GM23338 (cell line): Measurements from ENCODE around the gene LENEP. TPM values are rescaled to one million over a fixed set of nuclear protein-coding genes. Genes with fewer than 3 reads are reported as not detected.

Experiments
- ATAC-seq: fragments of 200-7000 bp; cut with Tn5 transposase; 3 replicates; pipeline ENCODE4 v1.9.1; 2020
- DNase-seq: peaks from one replicate; pipeline ENCODE4 v3.0.0-alpha.2; 2015; ENCODE audit warnings: low spot score
- H2AFZ ChIP-seq: fragments of 200-600 bp; sonication (generic); 2 replicates; pipeline ENCODE4 v1.8.0; 2016; ENCODE audit warnings: antibody characterized with exemption, mild to moderate bottlenecking, moderate library complexity
- H3F3A ChIP-seq: fragments of 200-600 bp; sonication (generic); replicated peaks from 2 replicates; pipeline ENCODE4 v1.8.0; 2017; ENCODE audit warnings: antibody characterized with exemption, mixed run types, low read depth
- H3K27ac ChIP-seq: fragments of 200-600 bp; sonication (generic); 2 replicates; pipeline ENCODE4 v1.6.1; 2016; ENCODE audit warnings: low read depth
- H3K27me3 ChIP-seq: fragments of 200-600 bp; sonication (generic); 2 replicates; pipeline ENCODE4 v1.8.0; 2016; ENCODE audit warnings: mild to moderate bottlenecking, mixed run types, moderate library complexity; ENCODE audit not compliant: insufficient read depth
- H3K36me3 ChIP-seq: fragments of 200-600 bp; sonication (generic); 2 replicates; pipeline ENCODE4 v1.8.0; 2016; ENCODE audit warnings: mild to moderate bottlenecking; ENCODE audit not compliant: insufficient read depth
- H3K4me1 ChIP-seq: fragments of 200-600 bp; sonication (generic); 2 replicates; pipeline ENCODE4 v1.8.0; 2016; ENCODE audit warnings: mild to moderate bottlenecking, moderate library complexity; ENCODE audit not compliant: insufficient read depth
- H3K4me2 ChIP-seq: fragments of 200-600 bp; sonication (generic); 2 replicates; pipeline ENCODE4 v1.7.1; 2017; ENCODE audit warnings: mixed run types
- H3K4me3 ChIP-seq: fragments of 200-600 bp; sonication (generic); 2 replicates; pipeline ENCODE4 v1.6.1; 2016; ENCODE audit warnings: mixed run types
- H3K79me2 ChIP-seq: fragments of 200-600 bp; sonication (generic); replicated peaks from 2 replicates; pipeline ENCODE4 v1.8.0; 2017; ENCODE audit warnings: mild to moderate bottlenecking; ENCODE audit not compliant: insufficient read depth
- H3K9me2 ChIP-seq: fragments of 200-600 bp; sonication (generic); 2 replicates; pipeline ENCODE4 v1.8.0; 2017; ENCODE audit not compliant: insufficient read depth
- H4K20me1 ChIP-seq: fragments of 200-600 bp; sonication (generic); replicated peaks from 2 replicates; pipeline ENCODE4 v1.8.0; 2017; ENCODE audit warnings: mild to moderate bottlenecking; ENCODE audit not compliant: insufficient read depth
- H3K27ac Mint-ChIP-seq: 2 replicates; pipeline ENCODE4 v1.8.0; 2020; ENCODE audit warnings: inconsistent platforms, mild to moderate bottlenecking, moderate library complexity, mixed read lengths
- H3K27me3 Mint-ChIP-seq: 3 replicates; pipeline ENCODE4 v1.8.0; 2022; ENCODE audit warnings: low read depth, mild to moderate bottlenecking, moderate library complexity, mixed read lengths, inconsistent platforms; ENCODE audit not compliant: insufficient read depth, poor library complexity
- H3K36me3 Mint-ChIP-seq: 3 replicates; pipeline ENCODE4 v1.8.0; 2021; ENCODE audit warnings: low read depth, mild to moderate bottlenecking, inconsistent platforms, moderate library complexity, mixed read lengths
- H3K4me1 Mint-ChIP-seq: 3 replicates; pipeline ENCODE4 v1.8.0; 2020; ENCODE audit warnings: mild to moderate bottlenecking, inconsistent platforms, mixed read lengths
- H3K4me3 Mint-ChIP-seq: 3 replicates; pipeline ENCODE4 v1.8.0; 2021; ENCODE audit warnings: moderate library complexity, mild to moderate bottlenecking, inconsistent platforms, mixed read lengths
- H3K9me3 Mint-ChIP-seq: 3 replicates; pipeline ENCODE4 v1.8.0; 2020; ENCODE audit warnings: moderate library complexity, mild to moderate bottlenecking, inconsistent platforms, mixed read lengths
- CREB1 ChIP-seq: fragments of 250-450 bp; sonication (Bioruptor Pico); IDR thresholded peaks from 2 replicates; pipeline ENCODE4 v1.5.0; 2020; ENCODE audit warnings: low read depth, mild to moderate bottlenecking, moderate library complexity
- EZH2 ChIP-seq: fragments of 200-600 bp; sonication (generic); IDR thresholded peaks from one replicate; pipeline ENCODE4 v1.8.0; 2017; ENCODE audit warnings: antibody characterized with exemption, mild to moderate bottlenecking, low read depth; ENCODE audit not compliant: unreplicated experiment
- JUNB ChIP-seq: IDR thresholded peaks from one replicate; pipeline ENCODE4 v1.6.1; 2016; ENCODE audit warnings: antibody characterized with exemption; ENCODE audit not compliant: unreplicated experiment
- POLR2AphosphoS5 ChIP-seq: IDR thresholded peaks from 2 replicates; pipeline ENCODE4 v1.6.1; 2016; ENCODE audit warnings: antibody characterized with exemption, low read depth
- STAT1 ChIP-seq: IDR thresholded peaks from one replicate; pipeline ENCODE4 v1.6.1; 2016; ENCODE audit warnings: antibody characterized with exemption; ENCODE audit not compliant: unreplicated experiment
- ZNF114 ChIP-seq: fragments of 250-450 bp; sonication (Bioruptor Pico); IDR thresholded peaks from 2 replicates; pipeline ENCODE4 v1.5.0; 2020; ENCODE audit warnings: mild to moderate bottlenecking, moderate library complexity
- ZNF331 ChIP-seq: fragments of 250-450 bp; sonication (Bioruptor Pico); IDR thresholded peaks from 2 replicates; pipeline ENCODE4 v1.5.0; 2020; ENCODE audit warnings: low read depth, mild to moderate bottlenecking, moderate library complexity
- polyA plus RNA-seq: library from polyadenylated mRNA; unstranded; fragments of >200 nt; fragmentation: Nextera tagmentation; extraction: Ambion mirVana; gene quantifications from 2 replicates; pipeline ENCODE4 v1.2.1, GENCODE V29; 2016
- total RNA-seq: library from RNA; depleted of rRNA; stranded (reverse); fragments of >200 nt; shearing (Covaris generic); gene quantifications from 2 replicates; pipeline ENCODE4 v1.2.3, GENCODE V29; 2014
- TF ChIP-seq, protein P1 (sequence below), 2 experiments: fragments of 200-600 bp in 1 of 2; sonication (generic) in 1 of 2; conservative IDR thresholded peaks; 2 replicates each; pipeline versions ENCODE4 v1.5.1 to v1.6.1; 2016 to 2017; ENCODE audit warnings: antibody characterized with exemption in 2 of 2, low read depth in 2 of 2, mild to moderate bottlenecking in 2 of 2, moderate library complexity in 1 of 2
- TF ChIP-seq, protein P2 (sequence below): IDR thresholded peaks from one replicate; pipeline ENCODE4 v1.6.1; 2018; ENCODE audit warnings: antibody characterized with exemption; ENCODE audit not compliant: unreplicated experiment
- TF ChIP-seq, protein P3 (sequence below): IDR thresholded peaks from 2 replicates; pipeline ENCODE4 v1.6.1; 2016; ENCODE audit warnings: antibody characterized with exemption
- TF ChIP-seq, protein P4 (sequence below): fragments of 250-450 bp; sonication (Bioruptor Pico); IDR thresholded peaks from 2 replicates; pipeline ENCODE4 v1.5.0; 2020; ENCODE audit warnings: mild to moderate bottlenecking, moderate library complexity

LENEP gene
- total and polyA plus RNA-seq, 2 experiments from 2014 or later: 1.6 TPM; not detected in 1

DNA sequence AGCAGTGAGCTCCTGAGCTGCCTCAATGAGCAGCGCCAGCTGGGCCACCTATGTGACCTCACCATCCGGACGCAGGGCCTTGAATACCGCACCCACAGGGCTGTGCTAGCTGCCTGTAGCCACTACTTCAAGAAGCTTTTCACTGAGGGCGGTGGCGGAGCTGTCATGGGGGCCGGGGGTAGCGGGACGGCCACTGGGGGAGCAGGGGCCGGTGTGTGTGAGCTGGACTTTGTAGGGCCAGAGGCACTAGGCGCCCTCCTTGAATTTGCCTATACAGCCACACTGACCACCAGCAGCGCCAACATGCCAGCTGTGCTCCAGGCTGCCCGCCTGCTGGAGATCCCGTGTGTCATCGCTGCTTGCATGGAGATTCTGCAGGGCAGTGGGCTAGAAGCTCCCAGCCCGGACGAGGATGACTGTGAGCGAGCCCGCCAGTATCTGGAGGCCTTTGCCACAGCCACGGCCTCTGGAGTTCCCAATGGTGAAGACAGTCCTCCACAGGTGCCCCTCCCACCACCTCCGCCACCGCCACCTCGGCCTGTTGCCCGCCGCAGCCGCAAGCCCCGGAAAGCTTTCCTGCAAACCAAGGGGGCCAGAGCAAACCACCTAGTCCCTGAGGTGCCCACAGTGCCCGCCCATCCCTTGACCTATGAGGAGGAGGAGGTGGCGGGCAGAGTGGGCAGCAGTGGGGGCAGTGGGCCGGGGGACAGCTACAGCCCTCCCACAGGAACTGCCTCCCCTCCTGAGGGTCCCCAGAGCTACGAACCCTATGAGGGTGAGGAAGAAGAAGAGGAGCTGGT lies 21.5 kb downstream of the LENEP start:
- Mint-ChIP-seq H3K4me3 (no peak overlapping the region), H3K27me3 (peaks cover 24% of the 10 kb centered on the region), H3K27ac (no peak overlapping the region), H3K9me3 (no peaks in the 10 kb centered on the region), H3K36me3 (peaks cover 34% of the 10 kb centered on the region), H3K4me1 (peaks cover 61% of the 10 kb centered on the region)
- no peak overlapping the region for H3K4me2 ChIP-seq
- H2AFZ ChIP-seq: no peak overlapping the region
- DNase-seq: no peak
- no peak overlapping the region for H3K27ac ChIP-seq
- peaks cover 6% of the 10 kb centered on the region for H4K20me1 ChIP-seq
- peaks cover 41% of the 10 kb centered on the region for H3K4me1 ChIP-seq
- peaks cover 9% of the 10 kb centered on the region for H3K79me2 ChIP-seq
- H3K36me3 ChIP-seq: no peaks in the 10 kb centered on the region
- no peaks in the 10 kb centered on the region for H3K27me3 ChIP-seq
- ATAC-seq: no peak
- no peak overlapping the region for H3K4me3 ChIP-seq
- 0 out of 2 replicates have a peak, but pooled peaks cover 3% of the 10 kb centered on the region for H3F3A ChIP-seq
- TF ChIP-seq, protein P1, sequence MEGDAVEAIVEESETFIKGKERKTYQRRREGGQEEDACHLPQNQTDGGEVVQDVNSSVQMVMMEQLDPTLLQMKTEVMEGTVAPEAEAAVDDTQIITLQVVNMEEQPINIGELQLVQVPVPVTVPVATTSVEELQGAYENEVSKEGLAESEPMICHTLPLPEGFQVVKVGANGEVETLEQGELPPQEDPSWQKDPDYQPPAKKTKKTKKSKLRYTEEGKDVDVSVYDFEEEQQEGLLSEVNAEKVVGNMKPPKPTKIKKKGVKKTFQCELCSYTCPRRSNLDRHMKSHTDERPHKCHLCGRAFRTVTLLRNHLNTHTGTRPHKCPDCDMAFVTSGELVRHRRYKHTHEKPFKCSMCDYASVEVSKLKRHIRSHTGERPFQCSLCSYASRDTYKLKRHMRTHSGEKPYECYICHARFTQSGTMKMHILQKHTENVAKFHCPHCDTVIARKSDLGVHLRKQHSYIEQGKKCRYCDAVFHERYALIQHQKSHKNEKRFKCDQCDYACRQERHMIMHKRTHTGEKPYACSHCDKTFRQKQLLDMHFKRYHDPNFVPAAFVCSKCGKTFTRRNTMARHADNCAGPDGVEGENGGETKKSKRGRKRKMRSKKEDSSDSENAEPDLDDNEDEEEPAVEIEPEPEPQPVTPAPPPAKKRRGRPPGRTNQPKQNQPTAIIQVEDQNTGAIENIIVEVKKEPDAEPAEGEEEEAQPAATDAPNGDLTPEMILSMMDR (conservative IDR thresholded peaks at IDR 0.05; ENCODE audit: low read depth in 2 of 2): no peak
- no peak for TF ChIP-seq POLR2AphosphoS5
- no peak for TF ChIP-seq CREB1 (CRISPR knock-in tag)
- TF ChIP-seq, protein P2, sequence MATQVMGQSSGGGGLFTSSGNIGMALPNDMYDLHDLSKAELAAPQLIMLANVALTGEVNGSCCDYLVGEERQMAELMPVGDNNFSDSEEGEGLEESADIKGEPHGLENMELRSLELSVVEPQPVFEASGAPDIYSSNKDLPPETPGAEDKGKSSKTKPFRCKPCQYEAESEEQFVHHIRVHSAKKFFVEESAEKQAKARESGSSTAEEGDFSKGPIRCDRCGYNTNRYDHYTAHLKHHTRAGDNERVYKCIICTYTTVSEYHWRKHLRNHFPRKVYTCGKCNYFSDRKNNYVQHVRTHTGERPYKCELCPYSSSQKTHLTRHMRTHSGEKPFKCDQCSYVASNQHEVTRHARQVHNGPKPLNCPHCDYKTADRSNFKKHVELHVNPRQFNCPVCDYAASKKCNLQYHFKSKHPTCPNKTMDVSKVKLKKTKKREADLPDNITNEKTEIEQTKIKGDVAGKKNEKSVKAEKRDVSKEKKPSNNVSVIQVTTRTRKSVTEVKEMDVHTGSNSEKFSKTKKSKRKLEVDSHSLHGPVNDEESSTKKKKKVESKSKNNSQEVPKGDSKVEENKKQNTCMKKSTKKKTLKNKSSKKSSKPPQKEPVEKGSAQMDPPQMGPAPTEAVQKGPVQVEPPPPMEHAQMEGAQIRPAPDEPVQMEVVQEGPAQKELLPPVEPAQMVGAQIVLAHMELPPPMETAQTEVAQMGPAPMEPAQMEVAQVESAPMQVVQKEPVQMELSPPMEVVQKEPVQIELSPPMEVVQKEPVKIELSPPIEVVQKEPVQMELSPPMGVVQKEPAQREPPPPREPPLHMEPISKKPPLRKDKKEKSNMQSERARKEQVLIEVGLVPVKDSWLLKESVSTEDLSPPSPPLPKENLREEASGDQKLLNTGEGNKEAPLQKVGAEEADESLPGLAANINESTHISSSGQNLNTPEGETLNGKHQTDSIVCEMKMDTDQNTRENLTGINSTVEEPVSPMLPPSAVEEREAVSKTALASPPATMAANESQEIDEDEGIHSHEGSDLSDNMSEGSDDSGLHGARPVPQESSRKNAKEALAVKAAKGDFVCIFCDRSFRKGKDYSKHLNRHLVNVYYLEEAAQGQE: no peak
- TF ChIP-seq, protein P3, sequence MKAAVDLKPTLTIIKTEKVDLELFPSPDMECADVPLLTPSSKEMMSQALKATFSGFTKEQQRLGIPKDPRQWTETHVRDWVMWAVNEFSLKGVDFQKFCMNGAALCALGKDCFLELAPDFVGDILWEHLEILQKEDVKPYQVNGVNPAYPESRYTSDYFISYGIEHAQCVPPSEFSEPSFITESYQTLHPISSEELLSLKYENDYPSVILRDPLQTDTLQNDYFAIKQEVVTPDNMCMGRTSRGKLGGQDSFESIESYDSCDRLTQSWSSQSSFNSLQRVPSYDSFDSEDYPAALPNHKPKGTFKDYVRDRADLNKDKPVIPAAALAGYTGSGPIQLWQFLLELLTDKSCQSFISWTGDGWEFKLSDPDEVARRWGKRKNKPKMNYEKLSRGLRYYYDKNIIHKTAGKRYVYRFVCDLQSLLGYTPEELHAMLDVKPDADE: no peak
- TF ChIP-seq, protein P4, sequence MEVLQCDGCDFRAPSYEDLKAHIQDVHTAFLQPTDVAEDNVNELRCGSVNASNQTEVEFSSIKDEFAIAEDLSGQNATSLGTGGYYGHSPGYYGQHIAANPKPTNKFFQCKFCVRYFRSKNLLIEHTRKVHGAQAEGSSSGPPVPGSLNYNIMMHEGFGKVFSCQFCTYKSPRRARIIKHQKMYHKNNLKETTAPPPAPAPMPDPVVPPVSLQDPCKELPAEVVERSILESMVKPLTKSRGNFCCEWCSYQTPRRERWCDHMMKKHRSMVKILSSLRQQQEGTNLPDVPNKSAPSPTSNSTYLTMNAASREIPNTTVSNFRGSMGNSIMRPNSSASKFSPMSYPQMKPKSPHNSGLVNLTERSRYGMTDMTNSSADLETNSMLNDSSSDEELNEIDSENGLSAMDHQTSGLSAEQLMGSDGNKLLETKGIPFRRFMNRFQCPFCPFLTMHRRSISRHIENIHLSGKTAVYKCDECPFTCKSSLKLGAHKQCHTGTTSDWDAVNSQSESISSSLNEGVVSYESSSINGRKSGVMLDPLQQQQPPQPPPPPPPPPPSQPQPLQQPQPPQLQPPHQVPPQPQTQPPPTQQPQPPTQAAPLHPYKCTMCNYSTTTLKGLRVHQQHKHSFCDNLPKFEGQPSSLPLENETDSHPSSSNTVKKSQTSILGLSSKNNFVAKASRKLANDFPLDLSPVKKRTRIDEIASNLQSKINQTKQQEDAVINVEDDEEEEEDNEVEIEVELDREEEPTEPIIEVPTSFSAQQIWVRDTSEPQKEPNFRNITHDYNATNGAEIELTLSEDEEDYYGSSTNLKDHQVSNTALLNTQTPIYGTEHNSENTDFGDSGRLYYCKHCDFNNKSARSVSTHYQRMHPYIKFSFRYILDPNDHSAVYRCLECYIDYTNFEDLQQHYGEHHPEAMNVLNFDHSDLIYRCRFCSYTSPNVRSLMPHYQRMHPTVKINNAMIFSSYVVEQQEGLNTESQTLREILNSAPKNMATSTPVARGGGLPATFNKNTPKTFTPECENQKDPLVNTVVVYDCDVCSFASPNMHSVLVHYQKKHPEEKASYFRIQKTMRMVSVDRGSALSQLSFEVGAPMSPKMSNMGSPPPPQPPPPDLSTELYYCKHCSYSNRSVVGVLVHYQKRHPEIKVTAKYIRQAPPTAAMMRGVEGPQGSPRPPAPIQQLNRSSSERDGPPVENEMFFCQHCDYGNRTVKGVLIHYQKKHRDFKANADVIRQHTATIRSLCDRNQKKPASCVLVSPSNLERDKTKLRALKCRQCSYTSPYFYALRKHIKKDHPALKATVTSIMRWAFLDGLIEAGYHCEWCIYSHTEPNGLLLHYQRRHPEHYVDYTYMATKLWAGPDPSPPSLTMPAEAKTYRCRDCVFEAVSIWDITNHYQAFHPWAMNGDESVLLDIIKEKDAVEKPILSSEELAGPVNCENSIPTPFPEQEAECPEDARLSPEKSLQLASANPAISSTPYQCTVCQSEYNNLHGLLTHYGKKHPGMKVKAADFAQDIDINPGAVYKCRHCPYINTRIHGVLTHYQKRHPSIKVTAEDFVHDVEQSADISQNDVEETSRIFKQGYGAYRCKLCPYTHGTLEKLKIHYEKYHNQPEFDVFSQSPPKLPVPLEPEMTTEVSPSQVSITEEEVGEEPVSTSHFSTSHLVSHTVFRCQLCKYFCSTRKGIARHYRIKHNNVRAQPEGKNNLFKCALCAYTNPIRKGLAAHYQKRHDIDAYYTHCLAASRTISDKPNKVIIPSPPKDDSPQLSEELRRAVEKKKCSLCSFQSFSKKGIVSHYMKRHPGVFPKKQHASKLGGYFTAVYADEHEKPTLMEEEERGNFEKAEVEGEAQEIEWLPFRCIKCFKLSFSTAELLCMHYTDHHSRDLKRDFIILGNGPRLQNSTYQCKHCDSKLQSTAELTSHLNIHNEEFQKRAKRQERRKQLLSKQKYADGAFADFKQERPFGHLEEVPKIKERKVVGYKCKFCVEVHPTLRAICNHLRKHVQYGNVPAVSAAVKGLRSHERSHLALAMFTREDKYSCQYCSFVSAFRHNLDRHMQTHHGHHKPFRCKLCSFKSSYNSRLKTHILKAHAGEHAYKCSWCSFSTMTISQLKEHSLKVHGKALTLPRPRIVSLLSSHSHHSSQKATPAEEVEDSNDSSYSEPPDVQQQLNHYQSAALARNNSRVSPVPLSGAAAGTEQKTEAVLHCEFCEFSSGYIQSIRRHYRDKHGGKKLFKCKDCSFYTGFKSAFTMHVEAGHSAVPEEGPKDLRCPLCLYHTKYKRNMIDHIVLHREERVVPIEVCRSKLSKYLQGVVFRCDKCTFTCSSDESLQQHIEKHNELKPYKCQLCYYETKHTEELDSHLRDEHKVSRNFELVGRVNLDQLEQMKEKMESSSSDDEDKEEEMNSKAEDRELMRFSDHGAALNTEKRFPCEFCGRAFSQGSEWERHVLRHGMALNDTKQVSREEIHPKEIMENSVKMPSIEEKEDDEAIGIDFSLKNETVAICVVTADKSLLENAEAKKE (CRISPR knock-in tag): no peak
- TF ChIP-seq ZNF331 (CRISPR knock-in tag): no peak
- TF ChIP-seq EZH2: no peak
- TF ChIP-seq STAT1: no peak
- no peak for TF ChIP-seq JUNB
- no peak for TF ChIP-seq ZNF114 (CRISPR knock-in tag)
- H3K9me2 ChIP-seq: no peaks in the 10 kb centered on the region
